Measurements from ENCODE around the gene HYCC1.

The HYCC1 gene

DNA sequence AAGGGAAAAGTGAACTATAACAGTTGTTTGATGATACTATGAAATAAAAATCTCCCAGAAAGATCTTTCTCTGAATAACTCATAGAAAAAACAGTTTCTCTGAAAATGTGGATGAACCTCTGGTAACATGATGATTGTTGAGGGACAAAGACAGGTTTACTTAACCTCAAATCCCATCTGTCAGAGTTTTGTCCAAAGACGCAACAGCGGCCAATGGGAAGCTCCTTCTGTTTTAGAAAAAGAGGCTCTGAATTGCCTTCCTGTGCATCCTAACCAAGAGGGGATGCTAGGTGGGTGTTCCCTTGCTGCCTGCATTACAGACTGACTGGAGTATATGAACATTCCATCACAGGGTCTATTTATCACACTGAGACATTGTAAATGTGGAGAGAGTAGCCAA, 8.9 kb upstream of the HYCC1 start:
- Histone ChIP-seq H3K4me1 (ENCODE audit: control insufficient read depth, insufficient read depth, low read length) (no peaks in the 10 kb centered on the region), H3K4me3 (ENCODE audit: low read depth, low read length) (no peak overlapping the region), H3K9me3 (ENCODE audit: control insufficient read depth, insufficient read depth, low read depth, low read length) (no peaks in the 10 kb centered on the region), H3K27ac (ENCODE audit: extremely low read depth, low read depth, low read length) (no peak overlapping the region), H3K36me3 (ENCODE audit: control insufficient read depth in 2 of 2, insufficient read depth in 1 of 2, low read length in 2 of 2) (no peaks in the 10 kb centered on the region)
- ChIA-PET POLR2A (no interaction called here), CTCF (interaction anchor here (1.6 kb wide), 1 partner anchor 33 kb away, joined by 4 read pairs; no protein-coding TSS in a partner anchor)
- TF ChIP-seq ZNF174 (tag by site-specific recombination; IDR thresholded peaks at IDR 0.05) (no peak), ZNF394 (tag by site-specific recombination; IDR thresholded peaks at IDR 0.05; ENCODE audit: borderline replicate concordance) (no peak), ZNF660 (tag by site-specific recombination; IDR thresholded peaks at IDR 0.05) (no peak), ZNF548 (tag by site-specific recombination; IDR thresholded peaks at IDR 0.05) (no peak), ZNF596 (tag by site-specific recombination; IDR thresholded peaks at IDR 0.05) (no peak), ZNF350 (tag by site-specific recombination; IDR thresholded peaks at IDR 0.05) (no peak), ZFP41 (tag by site-specific recombination; IDR thresholded peaks at IDR 0.05; ENCODE audit: borderline replicate concordance) (no peak), ZNF37A (tag by site-specific recombination; IDR thresholded peaks at IDR 0.05) (no peak), ZNF785 (tag by site-specific recombination; IDR thresholded peaks at IDR 0.05) (no peak), ZNF830 (tag by site-specific recombination; IDR thresholded peaks at IDR 0.05; ENCODE audit: low read depth) (no peak), MYNN (tag by site-specific recombination; IDR thresholded peaks at IDR 0.05; ENCODE audit: borderline replicate concordance) (no peak), HOXA7 (CRISPR knock-in tag; IDR thresholded peaks at IDR 0.05; ENCODE audit: borderline replicate concordance) (no peak)
- TF ChIP-seq, protein P1, sequence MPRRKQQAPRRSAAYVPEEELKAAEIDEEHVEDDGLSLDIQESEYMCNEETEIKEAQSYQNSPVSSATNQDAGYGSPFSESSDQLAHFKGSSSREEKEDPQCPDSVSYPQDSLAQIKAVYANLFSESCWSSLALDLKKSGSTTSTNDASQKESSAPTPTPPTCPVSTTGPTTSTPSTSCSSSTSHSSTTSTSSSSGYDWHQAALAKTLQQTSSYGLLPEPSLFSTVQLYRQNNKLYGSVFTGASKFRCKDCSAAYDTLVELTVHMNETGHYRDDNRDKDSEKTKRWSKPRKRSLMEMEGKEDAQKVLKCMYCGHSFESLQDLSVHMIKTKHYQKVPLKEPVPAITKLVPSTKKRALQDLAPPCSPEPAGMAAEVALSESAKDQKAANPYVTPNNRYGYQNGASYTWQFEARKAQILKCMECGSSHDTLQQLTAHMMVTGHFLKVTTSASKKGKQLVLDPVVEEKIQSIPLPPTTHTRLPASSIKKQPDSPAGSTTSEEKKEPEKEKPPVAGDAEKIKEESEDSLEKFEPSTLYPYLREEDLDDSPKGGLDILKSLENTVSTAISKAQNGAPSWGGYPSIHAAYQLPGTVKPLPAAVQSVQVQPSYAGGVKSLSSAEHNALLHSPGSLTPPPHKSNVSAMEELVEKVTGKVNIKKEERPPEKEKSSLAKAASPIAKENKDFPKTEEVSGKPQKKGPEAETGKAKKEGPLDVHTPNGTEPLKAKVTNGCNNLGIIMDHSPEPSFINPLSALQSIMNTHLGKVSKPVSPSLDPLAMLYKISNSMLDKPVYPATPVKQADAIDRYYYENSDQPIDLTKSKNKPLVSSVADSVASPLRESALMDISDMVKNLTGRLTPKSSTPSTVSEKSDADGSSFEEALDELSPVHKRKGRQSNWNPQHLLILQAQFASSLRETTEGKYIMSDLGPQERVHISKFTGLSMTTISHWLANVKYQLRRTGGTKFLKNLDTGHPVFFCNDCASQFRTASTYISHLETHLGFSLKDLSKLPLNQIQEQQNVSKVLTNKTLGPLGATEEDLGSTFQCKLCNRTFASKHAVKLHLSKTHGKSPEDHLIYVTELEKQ (tag by site-specific recombination; IDR thresholded peaks at IDR 0.05; ENCODE audit: borderline replicate concordance), result no peak
- TF ChIP-seq, protein P2, sequence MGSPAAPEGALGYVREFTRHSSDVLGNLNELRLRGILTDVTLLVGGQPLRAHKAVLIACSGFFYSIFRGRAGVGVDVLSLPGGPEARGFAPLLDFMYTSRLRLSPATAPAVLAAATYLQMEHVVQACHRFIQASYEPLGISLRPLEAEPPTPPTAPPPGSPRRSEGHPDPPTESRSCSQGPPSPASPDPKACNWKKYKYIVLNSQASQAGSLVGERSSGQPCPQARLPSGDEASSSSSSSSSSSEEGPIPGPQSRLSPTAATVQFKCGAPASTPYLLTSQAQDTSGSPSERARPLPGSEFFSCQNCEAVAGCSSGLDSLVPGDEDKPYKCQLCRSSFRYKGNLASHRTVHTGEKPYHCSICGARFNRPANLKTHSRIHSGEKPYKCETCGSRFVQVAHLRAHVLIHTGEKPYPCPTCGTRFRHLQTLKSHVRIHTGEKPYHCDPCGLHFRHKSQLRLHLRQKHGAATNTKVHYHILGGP (tag by site-specific recombination; IDR thresholded peaks at IDR 0.05), result no peak
- TF ChIP-seq, protein P3, sequence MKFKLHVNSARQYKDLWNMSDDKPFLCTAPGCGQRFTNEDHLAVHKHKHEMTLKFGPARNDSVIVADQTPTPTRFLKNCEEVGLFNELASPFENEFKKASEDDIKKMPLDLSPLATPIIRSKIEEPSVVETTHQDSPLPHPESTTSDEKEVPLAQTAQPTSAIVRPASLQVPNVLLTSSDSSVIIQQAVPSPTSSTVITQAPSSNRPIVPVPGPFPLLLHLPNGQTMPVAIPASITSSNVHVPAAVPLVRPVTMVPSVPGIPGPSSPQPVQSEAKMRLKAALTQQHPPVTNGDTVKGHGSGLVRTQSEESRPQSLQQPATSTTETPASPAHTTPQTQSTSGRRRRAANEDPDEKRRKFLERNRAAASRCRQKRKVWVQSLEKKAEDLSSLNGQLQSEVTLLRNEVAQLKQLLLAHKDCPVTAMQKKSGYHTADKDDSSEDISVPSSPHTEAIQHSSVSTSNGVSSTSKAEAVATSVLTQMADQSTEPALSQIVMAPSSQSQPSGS (tag by site-specific recombination; IDR thresholded peaks at IDR 0.05; ENCODE audit: low read depth), result no peak

DNA sequence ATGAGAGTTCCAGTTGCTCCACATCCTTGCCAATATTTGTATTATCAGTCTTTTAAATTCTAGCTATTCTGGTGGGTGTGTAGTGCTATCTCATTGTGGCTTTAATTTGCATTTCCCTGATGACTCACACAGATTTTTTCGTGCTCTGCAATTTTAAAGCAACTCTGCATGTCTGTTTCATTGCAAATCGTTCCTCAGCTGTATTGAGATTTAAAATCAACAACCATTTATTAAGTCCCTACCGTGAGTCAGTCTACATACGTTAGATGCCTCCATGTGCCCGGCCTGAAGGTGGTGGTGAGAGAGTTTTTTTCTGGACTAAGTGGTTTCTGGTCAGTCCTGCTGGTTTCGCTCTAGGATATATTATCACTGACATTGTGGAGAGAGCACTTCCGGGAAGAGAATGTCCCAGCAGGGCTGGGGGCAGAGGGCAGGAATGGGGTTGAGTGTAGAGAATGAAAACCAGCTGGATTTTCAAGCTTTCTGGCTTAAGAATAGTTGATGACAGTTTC, 8.4 kb upstream of the HYCC1 start:
- POLR2A ChIA-PET, result no interaction called here
- TF ChIP-seq ZNF366 (tag by site-specific recombination; conservative IDR thresholded peaks at IDR 0.05) (no peak), ZBTB20 (tag by site-specific recombination; IDR thresholded peaks at IDR 0.05) (no peak), ZNF768 (tag by site-specific recombination; IDR thresholded peaks at IDR 0.05) (no peak), ZNF10 (tag by site-specific recombination; IDR thresholded peaks at IDR 0.05) (no peak), REPIN1 (tag by site-specific recombination; IDR thresholded peaks at IDR 0.05; ENCODE audit: low read depth) (no peak)
- Histone ChIP-seq H3K9me3 (ENCODE audit: control insufficient read depth, insufficient read depth, low read depth, low read length) (no peaks in the 10 kb centered on the region), H3K27ac (ENCODE audit: extremely low read depth, low read depth, low read length) (no peak overlapping the region), H3K4me3 (ENCODE audit: low read depth, low read length) (no peak overlapping the region), H3K4me1 (ENCODE audit: control insufficient read depth, insufficient read depth, low read length) (no peaks in the 10 kb centered on the region), H3K36me3 (ENCODE audit: control insufficient read depth in 2 of 2, insufficient read depth in 1 of 2, low read length in 2 of 2) (no peaks in the 10 kb centered on the region)
- CTCF ChIA-PET, result interaction anchor here (0.6 to 1.6 kb wide), 2 partner anchors 33 to 912 kb away, joined by 4 read pairs; no protein-coding TSS in a partner anchor

Data from HEK293 (cell line).